Measurements from ENCODE around the gene CLCNKA. TPM values are rescaled to one million over a fixed set of nuclear protein-coding genes. Genes with fewer than 3 reads are reported as not detected.
"Not testable (repeated sequence)": the region's sequence is repeated elsewhere in the genome, so short reads cannot be mapped to it uniquely, and the experiment has no call there.

CLCNKA gene
- total RNA-seq, 1 donor from 2014 or later = 0.15 TPM

DNA sequence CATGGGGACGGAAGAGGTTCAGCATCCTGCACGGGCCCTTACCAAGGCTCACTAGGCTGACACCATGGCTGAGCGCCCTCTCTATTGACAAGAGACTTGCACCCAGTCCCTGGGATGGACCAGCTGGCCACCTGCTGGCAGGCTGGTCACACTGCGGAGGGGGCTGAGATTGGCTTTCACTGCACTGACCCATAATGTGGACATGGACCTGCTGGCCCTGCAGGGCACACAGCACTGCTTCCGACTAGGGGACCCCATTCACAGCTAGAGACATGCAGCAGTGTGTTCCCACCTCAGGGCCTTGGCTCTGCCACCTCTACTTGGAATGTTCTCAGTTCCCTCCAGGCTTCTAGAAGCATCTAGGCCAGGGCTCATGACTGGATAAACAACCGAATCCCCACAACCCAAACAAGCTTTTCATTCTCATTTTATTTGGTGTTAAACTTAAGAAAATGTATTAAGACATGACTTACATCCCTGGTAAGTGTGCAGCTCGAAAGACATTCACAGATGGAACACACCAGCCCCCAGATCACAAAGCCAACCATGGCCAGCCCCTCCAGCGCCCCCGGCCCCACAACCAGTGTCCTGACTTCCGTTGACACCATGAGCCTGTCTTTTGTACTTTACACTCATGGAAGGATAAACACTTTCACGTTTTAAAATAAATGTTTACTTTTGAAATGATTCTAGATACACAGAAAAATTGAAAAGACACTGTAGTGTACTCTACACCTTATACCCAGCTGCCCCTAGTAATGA is 27.1 kb upstream of the CLCNKA start:
- intact Hi-C loops (cut with micrococcal nuclease) = loop anchor here (10.0 kb wide), 1 partner anchor 200 kb away; no protein-coding TSS in a partner anchor
- DNase-seq = peak; percentile 77

DNA sequence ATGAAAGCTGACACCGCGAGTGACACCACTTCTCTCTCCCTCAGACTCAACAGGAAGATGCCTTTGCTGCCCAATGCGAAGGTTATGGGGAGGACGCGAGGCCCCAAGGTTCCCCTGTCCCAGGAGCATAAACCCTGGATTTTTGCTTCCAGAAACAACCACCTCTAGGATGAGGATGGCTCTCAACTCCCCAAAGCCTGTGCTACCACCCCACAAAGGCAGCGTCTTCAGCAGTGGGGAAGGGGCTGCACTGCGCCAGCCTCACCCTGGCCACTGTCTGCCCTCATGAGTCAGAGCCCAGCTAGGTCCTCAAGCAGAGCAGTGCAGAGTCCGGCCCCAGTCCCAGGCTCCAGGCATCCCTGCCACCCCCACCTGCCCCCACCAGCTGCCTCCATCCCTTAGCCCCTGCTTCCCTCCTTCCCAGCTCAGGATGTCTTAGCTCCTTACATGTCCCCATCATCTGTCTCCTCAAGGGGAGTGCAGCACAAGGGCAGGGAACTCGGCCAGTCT is 24.7 kb upstream of the CLCNKA start:
- intact Hi-C loops (cut with micrococcal nuclease) = loop anchor here (10.0 kb wide), 1 partner anchor 202 kb away; no protein-coding TSS in a partner anchor
- ATAC-seq (no peak), DNase-seq (no peak)

More for the DNA sequence above, 27.1 kb upstream of the CLCNKA start:
- peak; percentile 90 for ATAC-seq

GRCh38 chr1:15997637-15998280 is 24.1 kb upstream of the CLCNKA start:
- ATAC-seq (no peak), DNase-seq (no peak)
- intact Hi-C loops (cut with micrococcal nuclease) = loop anchor here (10.0 kb wide), 1 partner anchor 203 kb away; no protein-coding TSS in a partner anchor

DNA sequence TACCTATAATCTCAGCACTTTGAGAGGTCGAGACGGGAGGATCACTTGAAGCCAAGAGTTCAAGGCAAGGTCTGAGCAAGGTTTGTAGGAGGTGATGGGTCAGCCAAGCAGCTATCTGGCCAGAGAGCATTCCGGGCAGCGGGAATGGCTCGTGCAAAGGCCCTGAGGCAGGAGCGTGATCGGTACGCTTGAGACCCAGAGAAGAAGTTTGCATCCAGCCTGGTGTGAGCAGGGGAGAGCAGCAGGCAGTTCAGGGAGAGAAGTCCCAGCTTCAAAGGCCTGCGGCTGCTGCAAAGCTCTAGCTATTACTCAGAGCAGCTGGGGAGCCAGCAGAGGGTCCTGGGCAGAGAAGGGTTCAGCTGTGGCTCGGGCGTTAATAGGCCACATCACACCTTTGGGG is 22.9 kb upstream of the CLCNKA start:
- no peak for DNase-seq
- no peak for ATAC-seq
- intact Hi-C loops (cut with micrococcal nuclease) = loop anchor here (10.0 kb wide), 1 partner anchor 204 kb away; no protein-coding TSS in a partner anchor

- intact Hi-C loops (cut with micrococcal nuclease) = loop anchor here (10.0 kb wide), 1 partner anchor 54 kb away; no protein-coding TSS in a partner anchor
- ATAC-seq, DNase-seq: not testable (repeated sequence)
Measured at GRCh38 chr1:16001274-16001673, 20.6 kb upstream of the CLCNKA start.

DNA sequence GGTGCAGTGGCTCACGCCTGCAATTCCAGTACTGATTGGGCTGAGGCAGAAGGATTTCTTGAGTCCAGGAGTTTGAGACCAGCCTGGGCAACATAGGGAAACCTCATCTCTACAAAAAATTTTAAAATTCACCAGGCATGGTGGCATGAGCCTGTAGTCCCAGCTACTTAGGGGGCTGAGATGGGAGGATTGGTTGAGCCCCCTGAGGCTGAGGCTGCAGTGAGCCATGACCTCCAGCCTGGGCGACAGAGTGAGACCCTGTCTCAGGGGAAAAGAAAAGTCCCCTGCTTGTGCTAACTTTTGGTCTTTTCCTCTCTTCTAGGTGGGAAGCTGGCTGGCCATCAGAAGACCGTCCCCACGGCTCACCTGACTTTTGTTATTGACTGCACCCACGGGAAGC is 16.2 kb upstream of the CLCNKA start:
- ATAC-seq = no peak
- intact Hi-C loops (cut with micrococcal nuclease) = loop anchor here (10.0 kb wide), 1 partner anchor 49 kb away; no protein-coding TSS in a partner anchor

GRCh38 chr1:16006010-16006409 is 15.8 kb upstream of the CLCNKA start:
- DNase-seq = no peak
- no peak for ATAC-seq
- intact Hi-C loops (cut with micrococcal nuclease) = loop anchor here (10.0 kb wide), 1 partner anchor 49 kb away; no protein-coding TSS in a partner anchor

More for the DNA sequence above, 16.2 kb upstream of the CLCNKA start:
- no peak for DNase-seq

GRCh38 chr1:16006552-16007485 is 15.0 kb upstream of the CLCNKA start:
- no peak for DNase-seq
- intact Hi-C loops (cut with micrococcal nuclease) = loop anchor here (10.0 kb wide), 1 partner anchor 48 kb away; no protein-coding TSS in a partner anchor
- ATAC-seq = no peak

DNA sequence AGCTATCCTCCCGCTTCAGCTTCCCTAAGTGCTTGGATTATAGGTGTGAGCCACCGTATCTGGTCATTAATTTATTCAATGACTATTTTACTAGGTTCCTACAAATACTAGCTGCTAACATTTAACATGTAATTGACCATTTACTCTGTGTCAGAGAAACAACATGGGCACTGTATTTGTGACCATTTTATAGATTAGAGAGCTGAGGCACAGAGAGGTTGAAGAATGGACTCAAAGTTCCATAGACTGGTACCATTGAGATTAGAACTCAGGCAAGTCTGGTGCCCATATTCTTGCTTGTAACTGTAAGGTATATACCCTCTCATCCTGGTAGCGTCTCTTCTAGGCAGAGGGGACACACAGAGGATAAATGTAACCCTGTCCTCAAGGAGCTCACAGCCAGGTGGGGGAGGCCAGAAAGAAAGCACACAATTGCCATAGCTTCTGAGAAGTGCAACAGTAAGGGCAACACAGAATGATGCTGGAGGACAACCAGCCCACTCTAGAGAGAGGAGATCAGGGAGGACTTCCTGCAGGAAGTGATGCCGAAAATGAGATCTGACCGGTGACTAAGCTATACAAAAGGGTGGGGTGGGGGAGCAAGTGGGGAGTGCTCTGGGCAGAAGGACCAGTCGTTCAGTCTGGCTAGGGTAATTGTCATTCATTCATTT is 14.0 kb upstream of the CLCNKA start:
- intact Hi-C loops (cut with micrococcal nuclease) = loop anchor here (10.0 kb wide), 1 partner anchor 47 kb away; no protein-coding TSS in a partner anchor
- ATAC-seq (no peak), DNase-seq (no peak)

GRCh38 chr1:16009030-16009460 is 12.8 kb upstream of the CLCNKA start:
- intact Hi-C loops (cut with micrococcal nuclease) = loop anchor here (10.0 kb wide), 1 partner anchor 46 kb away; no protein-coding TSS in a partner anchor
- peak; percentile 2 for ATAC-seq
- DNase-seq = peak; percentile 85

GRCh38 chr1:16009678-16010077 is 12.2 kb upstream of the CLCNKA start:
- intact Hi-C loops (cut with micrococcal nuclease) = loop anchor here (10.0 kb wide), 1 partner anchor 45 kb away; no protein-coding TSS in a partner anchor
- peak; percentile 25 for DNase-seq
- no peak for ATAC-seq

- intact Hi-C loops (cut with micrococcal nuclease) = no loop called here
- DNase-seq = no peak
- no peak for ATAC-seq
Measured at GRCh38 chr1:16010837-16011236, 11.0 kb upstream of the CLCNKA start.

DNA sequence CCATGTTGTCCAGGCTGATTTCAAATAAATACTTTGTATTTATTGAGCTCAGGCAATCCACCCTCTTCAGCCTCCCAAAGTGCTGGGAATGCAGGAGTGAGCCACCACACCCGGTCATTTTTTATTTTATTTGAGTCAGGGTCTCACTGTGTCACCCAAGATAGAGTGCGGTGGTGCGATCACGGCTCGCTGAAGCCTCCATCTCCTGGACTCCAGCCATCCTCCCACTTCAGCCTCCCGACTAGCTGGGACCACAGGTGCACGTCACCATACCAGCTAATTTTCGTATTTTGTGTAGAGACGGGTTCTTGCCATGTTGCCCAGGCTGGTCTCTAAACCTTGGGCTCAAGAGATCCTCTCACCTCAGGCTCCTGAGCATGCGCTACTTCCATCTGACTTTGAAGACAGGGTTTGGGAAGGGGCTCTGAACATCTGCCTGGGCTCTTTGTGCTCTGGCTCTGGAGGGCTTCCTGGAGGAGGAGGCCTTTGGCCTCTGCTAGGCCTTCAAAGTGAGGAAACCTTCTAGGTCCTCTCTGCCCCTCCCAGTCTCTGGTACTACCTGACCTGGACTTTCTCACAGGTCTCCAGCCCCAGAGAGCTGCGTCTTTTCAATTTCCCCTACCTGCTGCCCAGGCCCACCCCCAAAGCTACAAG is 9.8 kb upstream of the CLCNKA start:
- ATAC-seq = no peak
- peak; percentile 28 for DNase-seq
- intact Hi-C loops (cut with micrococcal nuclease) = no loop called here

- DNase-seq (peak; percentile 90), ATAC-seq (peak; percentile 40)
- intact Hi-C loops (cut with micrococcal nuclease) = no loop called here
Measured at GRCh38 chr1:16012590-16013219, 9.1 kb upstream of the CLCNKA start.

DNA sequence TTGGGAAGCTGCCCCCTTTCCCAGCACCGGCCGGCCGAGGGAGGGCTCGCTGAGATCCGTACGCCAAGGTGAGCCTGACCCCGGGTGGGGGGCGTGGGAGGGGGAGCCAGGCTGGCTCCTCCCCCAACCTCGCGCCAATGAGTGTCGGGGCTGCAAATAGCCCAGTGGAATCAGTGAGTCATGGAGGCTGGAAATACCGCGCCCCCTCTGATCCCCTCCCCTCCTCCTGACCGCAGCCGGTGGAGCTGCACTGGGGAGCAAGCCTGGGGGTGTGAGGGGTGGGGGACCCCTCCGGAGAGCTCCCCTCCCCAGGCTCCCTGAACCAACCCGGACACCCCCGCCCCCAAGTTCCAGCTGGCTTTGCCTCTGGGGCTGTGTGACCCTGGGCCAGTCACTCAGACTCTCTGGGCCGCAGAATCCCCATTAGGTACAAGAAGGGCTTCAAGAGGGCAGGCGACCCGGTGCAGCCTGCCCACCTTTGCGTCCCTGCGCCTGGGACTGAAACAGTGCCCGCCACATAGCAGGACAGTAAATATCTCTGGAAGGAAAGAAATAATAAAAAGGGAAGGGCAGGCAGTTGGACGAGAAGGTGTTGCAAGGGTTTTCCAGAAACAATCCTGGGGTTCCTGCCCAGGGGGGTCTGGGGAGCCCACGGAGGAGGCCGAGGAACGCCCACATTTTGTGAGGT is 8.5 kb upstream of the CLCNKA start:
- DNase-seq = peak; percentile 88
- peak; percentile 42 for ATAC-seq
- intact Hi-C loops (cut with micrococcal nuclease) = no loop called here

- ATAC-seq = peak; percentile 0
- DNase-seq = no peak
- intact Hi-C loops (cut with micrococcal nuclease) = no loop called here
Measured at GRCh38 chr1:16013908-16014258, 8.0 kb upstream of the CLCNKA start.

Data from left ventricle myocardium superior (tissue), 1 donor.